HG02623 (cell line): ENCODE results near the gene TRPV2.
"Not testable (repeated sequence)": the region's sequence is repeated elsewhere in the genome, so short reads cannot be mapped to it uniquely, and the experiment has no call there.

Source experiments
- ATAC-seq: cut with Tn5 transposase; IDR thresholded peaks from one replicate; pipeline ENCODE4 v1.9.1; 2021; ENCODE audit warnings: moderate library complexity; ENCODE audit not compliant: unreplicated experiment

TRPV2 gene

DNA sequence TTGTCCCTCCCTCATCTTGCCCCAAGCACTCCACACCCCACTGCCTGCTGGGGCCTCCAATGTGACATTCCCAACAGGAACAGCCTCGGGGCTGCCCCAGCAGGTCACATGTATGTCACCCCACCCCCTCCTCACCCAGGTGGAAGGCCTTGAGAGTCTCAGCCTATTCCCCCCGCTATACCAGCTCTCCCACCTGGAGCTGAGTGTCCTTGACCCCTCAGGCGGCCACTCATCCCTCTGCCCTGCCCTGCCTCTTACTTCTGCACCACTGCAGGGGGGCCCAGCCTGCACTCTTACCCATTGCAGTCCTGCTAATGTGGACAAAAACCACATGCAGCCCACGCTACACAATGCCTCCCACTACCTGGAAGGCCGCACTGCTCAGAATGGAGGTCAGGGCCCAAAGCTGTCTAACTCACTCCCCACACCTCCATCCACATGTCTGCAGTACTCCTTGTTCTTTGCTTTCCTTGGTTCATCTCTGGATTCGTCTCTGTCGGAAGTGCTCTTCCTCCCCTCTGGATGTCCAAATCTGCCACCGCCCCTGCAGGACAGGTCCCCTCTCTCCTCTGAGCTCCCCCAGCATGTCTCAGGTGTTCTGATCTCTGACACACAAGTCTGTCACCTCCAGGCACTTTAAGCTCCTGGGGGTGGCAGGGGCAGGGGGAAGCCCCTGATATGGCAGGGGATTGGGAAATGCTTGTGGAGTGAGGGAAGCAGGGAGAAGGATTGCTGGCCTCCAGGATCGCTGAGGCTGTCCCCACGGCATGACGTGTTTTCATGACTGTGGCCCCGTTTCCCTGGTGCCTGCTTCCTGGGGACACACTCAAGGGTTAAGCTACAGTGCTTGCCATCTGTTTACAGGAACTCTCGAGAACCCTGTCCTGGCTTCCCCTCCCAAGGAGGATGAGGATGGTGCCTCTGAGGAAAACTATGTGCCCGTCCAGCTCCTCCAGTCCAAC, 20.8 kb downstream of the TRPV2 start:
- no peak for ATAC-seq

DNA sequence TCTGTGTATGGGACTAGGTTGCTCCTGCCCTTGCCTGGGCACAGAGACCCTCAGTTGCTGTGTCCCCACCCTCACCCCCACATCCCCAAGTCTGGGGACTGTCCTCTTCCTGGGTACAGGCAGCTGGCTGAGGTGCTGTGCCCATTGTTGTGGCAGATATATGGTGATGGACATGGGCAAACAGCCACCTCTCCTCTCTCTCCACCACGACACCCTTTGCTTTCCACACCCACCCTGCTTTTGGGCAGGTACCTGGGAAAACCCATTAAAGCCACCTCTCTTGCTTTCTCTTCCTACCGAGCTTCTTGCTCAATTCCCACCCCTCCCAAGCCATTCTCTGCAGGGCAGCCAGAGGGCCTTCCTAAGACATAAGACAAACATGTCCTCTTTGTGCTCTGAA, 21.7 kb downstream of the TRPV2 start:
- ATAC-seq: no peak

DNA sequence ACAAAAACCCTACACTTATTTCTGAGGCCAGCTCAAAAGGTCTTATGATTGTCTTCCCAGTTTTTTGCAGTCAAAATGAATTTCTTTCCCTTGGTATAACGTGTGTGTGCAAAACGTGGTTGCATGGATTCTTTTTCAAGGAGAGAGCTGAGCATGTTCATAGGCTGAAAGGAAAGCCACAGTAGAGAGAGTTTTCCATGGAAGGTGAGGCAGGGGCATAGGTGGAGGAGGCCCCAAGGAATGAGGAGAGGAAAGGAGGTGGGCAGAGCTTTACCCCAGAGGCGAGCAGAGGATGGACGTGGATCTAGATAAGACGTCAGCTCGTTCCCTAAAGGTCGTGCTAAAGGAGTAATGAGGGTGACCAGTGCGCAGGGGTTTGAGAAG, 22.8 kb downstream of the TRPV2 start:
- peak; percentile 14 for ATAC-seq

DNA sequence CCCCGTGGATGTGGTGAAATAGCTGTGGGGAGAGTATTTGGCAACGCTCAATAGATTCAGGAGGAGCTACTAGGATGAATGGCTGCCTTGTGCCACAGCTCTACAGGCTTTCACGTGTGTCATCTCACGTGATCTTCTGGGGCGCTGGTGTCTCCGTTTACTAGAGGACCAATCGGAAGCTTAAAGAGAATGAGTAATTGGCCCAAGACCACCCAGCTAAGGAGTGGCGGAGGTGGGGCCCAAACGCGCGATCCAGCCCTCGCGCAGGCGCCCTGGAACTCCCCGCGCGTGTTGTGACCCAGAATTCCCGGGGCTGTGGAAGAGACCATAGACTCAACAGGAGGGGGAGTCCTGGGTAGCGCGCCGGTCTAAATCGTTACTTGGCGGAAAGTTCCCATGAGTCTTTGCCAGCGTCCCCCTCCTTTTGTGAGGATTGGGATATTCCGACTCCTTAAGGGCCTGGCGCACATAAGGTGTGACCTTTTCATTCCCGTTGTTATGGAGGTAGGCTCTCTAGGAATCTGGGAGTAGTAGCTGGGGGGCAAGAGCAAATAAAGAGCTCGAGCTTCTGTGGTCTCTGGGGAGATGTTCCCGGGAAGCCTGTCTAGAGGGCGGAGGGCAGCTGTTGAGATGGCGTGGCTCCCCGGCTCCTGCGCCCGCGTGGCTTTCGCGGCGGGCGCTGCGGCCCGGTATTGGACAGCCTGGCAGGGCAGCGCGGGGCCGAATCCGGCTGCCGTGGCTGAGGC, 23.4 kb downstream of the TRPV2 start:
- ATAC-seq: peak; percentile 75

DNA sequence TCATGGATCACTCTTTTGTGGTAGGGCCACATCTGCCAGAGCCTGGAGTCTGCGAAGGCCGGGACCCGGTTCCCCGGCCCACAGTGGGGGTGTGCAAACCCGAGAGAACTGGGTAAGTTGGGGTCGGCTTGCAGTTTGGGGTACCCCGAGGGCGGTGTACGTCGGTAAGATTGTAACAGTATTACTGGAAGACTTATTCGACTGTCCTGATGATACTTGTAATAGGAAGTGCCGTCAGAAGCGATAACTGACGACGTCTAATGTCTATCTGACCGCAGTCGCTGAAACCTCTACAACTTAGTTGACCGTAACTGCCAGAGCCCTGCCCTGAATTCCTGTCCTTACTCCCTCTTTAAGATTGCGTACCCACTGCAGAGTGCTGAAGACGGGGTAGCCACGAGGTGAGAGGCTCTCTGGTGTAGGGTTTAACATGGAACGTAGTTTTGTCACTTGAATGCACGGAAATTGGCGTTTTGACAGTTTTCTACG, 24.0 kb downstream of the TRPV2 start:
- no peak for ATAC-seq

DNA sequence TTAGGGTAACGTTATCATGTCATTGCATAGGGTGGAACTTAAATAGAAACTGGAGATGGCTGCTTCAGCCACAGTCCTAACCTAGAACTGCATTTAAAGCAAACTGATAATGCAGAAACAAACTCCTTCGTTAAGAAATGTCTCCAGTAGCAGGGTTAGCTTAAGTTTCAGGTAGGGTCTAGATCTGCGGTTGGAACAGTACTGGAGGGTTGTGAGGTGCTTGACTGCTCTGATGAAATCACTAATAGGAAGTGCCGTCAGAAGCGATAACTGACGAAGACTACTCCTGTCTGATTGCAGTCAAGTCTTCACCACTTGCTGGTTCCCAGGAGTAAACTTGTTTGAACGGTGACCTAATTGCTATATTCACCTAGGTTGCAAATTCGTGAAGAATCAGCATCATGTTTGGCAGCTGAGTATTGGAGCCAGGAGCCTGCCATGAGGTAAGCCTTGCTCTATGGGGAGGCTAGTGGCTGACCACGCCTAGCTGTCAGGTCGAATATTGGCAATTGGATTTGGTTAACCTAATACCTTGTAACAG, 24.5 kb downstream of the TRPV2 start:
- no peak for ATAC-seq

DNA sequence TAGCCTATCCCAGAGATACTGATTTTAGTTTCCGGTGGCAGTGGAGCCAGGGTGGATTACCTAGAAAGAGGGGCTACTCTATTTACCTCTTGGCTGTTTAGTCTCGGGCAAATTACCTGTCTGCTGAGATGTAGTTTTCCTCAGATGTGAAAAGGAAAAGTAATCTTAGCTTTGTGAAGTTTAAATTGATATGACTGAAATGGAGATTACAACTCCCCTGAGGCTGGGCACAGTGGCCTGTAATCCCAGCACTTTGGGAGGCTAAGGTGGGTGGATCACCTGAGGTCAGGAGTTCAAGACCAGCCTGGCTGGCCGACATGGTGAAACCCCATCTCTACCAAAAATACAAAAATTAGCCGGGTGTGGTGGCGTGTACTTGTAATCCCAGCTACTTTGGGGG, 25.0 kb downstream of the TRPV2 start:
- not testable (repeated sequence) for ATAC-seq

DNA sequence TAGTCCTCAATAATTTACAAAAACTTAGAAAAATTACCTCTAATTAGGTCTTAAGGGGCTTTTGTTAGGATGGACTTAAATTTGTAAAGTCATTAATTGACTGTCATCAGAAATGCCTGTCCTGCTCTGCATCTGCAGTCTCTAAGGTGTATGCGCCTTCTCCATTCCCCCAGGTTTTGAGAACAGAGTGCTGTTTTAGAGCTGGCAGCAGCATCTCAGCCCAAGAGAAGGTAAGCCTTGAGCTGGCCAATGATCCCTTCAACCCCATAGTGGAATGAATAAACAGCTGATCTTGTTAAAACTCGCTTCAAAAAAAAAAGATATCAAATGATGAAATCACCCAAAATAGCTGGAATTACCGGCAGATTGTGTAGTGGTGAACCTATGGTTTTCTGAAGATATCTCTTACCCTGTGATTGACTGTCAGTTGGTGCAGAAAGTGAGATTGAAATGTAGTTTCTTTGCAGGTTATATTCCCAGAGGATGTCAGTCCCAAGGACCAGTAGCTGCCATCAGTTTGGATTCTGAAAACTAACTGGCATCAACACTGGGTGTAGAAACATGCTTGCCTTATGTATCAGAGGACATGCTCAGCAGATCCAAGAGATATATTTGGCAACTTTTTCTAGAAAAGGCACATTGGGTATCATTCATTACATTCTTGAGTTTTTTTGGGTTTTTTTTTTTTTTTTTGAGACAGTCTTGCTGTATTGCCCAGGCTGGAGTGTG, 25.7 kb downstream of the TRPV2 start:
- ATAC-seq: no peak

DNA sequence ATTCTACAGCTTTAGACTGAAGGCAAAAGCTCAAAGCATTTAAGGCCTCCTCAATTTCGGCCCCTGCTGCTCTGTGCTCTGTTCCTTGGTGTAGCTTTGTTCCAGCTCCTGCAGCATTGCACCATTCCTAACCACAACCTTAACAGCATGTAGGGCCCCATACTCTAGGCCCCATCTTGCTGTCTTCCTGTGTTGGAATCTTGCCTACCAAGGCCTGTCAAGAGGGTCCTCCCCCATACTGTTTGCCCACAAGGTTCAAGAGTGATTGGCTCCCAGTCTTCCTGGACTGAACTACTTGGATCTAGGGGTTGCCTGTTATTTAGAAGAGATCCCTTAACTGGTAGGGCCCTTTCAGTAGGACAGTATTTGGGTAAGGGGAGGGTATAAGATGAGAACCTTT, 26.8 kb downstream of the TRPV2 start:
- no peak for ATAC-seq

DNA sequence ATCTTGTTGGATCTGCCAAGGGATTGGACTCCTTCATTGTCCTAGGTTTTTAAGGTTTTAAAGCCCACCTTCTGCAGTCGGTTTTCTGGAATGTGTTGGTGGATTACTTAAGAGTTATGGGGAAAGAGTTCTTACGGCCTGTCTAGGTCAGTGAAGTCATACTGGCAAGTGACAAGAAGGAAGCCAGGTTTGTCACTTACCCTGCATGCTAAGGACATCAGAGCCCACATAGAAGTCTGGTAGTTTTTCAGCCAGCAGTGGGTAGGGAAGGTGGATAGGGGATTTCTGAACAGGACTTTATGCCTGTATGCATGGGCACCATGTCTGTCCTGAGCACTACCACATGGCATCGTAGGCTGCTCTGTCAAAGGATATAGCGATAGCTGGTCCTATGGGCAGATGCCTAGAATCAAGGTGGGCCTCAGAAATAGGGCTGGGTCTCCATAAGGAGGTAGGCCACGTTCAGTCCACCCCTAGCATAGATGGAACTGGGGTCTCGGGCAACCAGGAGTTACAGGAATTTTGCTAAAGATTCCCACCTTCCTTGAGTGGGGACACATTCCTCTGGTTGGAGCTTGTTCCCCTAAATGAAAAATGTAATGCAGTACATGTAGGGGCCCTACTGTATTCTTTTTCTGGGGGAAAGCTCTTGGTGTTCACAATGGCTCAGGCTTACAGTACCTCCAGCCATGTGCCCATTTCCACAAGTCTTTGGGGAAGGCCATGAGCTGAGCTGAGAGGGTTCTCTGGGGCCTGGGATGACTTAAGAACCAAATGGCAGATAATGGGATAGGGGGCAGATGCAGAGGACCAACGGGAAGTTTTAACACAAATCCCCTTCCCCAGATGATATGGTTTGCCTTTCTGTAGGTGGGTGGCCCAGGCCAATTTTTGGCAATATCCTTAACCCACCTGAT, 27.5 kb downstream of the TRPV2 start:
- no peak for ATAC-seq

DNA sequence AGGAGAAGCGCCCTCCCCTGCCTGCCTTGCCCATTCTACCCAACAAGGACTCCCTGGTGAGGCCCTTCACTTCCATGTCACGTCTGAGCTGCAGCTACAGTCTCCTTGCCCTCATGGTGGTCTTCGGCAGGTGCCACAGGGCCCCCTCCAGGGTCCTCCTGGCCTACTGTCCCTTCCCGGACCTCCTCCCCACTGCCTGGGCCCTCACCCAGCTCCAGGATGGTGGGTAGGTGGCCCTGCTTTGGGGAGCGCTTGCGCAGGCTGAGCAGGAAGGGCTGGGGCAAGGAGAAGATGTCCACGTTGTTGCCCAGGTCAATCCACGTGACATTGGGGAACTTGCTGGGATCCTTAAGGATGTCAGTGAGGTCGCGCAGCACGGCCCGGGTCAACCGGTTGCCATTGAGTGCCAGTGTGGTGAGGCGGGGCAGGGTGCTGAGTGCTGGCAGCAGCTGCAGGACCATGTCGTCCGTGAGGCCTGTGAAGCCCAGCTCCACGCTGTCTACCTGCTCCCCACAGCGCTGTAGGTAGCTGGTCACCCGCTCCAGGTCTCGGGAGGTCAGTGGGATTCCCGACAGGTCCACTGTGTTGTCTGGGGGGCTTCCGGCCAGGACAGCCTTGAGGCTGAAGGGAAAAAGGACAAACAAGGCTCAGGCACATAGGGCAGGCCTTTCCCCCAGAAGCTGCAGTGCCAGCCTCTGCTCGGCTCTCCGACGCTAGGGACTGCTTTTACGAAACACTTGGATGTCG, 28.3 kb downstream of the TRPV2 start:
- ATAC-seq: no peak

DNA sequence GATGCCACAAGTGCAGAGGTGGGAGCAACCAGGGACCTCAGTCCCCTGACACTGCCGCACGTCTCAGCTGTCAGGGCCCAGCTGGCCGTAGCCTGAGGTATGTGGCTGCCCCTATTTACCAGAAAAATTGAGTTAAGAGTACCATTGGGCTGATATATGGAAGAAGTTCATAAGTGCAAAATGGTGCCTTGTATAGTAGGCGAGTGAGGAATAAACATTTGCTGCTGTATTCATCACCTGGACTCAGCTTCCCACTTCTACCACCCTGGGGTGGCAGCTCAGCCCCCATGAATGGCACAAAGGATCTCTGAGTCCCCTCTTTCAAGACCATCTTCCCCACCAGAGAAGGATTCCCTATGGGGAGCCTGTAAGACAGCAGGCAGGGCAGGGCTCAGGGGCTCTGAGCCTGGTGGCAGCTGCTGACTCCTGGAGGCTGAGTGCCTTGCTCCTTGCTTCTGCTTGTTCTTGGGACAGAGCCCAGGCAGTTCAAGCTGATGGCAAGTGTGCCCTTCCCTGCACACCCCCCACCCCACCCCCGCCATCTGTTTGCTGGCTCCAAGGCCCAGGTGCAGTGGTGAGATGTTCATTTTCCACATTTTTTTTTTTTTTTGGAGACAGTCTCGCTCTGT, 29.0 kb downstream of the TRPV2 start:
- ATAC-seq: no peak

DNA sequence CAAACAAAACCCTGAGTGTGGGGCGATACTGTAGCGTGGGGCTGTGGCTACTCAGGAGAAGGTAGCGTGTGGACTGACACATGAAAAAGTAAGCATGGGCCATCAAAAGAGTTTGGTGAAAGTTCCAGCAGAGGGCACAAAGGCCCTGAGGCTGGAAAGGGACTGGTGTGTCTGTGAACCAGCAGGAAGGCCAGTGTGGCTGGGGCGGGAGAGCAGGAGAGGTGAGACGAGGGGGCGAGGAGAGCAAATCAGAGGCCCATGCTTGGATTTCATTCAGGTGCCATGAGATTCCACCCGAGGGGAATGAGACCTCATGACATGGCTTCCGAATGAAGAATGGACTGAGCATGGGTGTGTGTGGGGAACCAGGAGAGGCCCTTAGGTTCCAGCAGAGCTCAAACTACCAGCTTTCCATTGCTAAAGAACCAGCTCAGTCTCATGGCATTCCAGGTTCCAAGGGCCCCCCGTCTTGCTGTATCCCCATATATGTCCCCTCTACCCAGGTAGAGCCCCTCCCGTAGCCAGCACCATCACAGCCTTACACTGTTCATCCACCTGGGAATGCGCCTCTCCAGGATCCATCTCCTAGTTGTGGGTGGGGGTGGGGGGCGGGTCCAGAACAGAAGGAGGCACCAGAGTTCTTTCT, 31.1 kb downstream of the TRPV2 start:
- ATAC-seq: no peak

DNA sequence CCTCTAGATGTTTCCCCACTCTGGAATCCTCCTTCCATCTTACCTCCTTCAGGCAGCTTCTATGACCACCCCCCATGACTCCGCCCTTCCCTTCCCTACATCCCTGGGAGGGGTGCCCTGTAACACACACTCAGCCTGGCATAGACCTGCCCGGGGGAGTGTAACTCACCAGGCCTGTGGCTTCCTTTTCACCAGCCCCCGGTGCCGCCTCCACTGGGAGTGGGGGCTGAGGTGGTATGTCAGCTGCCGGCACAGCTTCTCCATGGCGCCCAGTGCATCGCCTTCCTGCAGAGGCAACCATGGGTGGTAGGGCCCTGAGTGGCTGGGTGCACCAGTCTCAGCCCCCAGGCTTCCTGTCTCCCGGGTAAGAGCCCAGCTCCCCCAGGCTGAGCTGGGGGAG, 32.3 kb downstream of the TRPV2 start:
- no peak for ATAC-seq

DNA sequence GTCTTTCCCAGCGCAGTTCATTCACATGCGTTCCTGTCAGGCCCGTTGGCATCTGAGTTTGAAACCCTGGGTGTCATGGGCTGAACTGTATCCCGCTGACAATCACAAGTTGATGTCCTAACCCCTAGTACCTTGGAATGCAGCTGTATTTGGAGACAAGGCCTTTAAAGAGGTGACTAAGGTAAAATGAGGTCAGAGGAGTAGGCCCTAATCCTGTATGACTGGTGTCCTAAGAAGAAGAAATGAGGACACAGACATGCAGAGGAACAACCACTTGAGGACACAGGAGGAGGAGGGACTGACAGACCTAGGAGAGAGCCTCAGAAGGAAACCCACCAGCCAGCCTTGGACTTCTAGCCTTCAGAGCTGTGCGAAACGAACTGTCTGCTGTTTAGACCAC, 33.1 kb downstream of the TRPV2 start:
- no peak for ATAC-seq

DNA sequence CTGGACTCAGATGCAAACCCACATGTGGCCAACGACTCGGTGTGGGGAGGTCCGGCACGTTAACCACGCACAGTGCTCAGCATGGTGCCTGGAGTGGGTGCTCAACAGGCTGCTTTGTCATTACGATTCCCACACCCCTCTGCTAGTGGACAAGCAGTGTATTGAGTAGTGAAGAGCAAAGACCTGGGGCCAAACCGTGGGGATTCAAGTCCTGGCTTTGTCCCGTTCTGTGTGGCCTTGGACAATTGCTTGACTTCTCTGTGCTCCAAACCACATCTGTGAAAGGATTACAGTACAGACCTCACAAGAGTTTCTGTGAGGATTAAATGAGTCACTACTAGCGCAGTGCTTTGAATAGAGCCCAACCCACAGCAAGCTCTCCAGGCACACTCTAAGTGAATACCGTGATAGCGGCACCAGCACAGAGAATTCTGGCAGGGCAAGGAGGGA, 33.8 kb downstream of the TRPV2 start:
- no peak for ATAC-seq

DNA sequence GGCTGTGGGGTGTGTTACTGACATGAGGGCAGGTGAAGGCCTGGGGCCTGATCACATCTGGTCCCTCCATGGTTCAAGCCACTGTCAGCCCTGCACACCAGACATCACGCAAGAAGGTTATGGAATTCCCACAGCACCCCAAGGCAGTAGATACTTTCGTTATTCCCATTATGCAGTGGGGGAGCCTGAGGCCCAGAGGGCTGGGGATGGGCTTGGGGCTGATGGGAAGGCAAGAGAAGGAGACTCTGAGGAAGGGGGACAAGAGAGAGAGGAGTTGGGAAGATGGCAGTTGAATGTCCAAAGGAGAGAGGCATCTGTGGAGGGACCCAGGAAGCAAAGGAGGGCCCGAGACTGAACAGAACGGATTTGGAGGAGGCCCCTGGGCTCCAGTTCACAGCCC, 34.7 kb downstream of the TRPV2 start:
- ATAC-seq: no peak

DNA sequence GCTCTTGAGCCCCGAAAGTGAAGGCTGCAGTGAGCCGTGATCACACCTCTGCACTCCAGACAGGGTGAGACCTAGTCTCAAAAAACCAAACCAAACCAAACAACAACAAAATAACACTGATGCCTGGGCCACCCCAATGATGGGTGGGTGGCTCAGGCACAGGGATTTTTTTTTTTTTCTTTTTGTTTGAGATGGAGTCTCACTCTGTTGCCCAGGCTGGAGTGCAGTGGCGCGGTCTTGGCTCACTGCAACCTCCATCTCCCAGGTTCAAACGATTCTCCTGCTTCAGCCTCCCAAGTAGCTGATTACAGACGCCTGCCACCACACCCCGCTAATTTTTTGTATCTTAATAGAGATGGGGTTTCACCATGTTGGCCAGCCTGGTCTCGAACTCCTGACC, 36.9 kb downstream of the TRPV2 start:
- ATAC-seq: not testable (repeated sequence)
